H54 (cell line): ENCODE measurements around the gene ACBD6.
A peak's percentile ranks its signal among the peaks of the same experiment; 100 is the strongest.
"Not testable (repeated sequence)": the region's sequence is repeated elsewhere in the genome, so short reads cannot be mapped to it uniquely, and the experiment has no call there.

ENCODE experiments used
- DNase-seq: peaks from one replicate; pipeline ENCODE4 v3.0.0; 2011; ENCODE audit warnings: low spot score, mixed read lengths; ENCODE audit not compliant: insufficient read length
- FAIRE-seq: peaks from 3 replicates; lab custom pipeline; 2011; peaks lifted over from hg19 to GRCh38; lab: Jason Lieb, UNC
- POLR2A ChIP-seq: IDR thresholded peaks from 2 replicates; pipeline ENCODE4 v1.6.1; 2011; ENCODE audit warnings: low read depth, mild to moderate bottlenecking, low read length

The ACBD6 gene

GRCh38 chr1:180502361-180503279 is at the start of gene ACBD6:
TSS of gene ACBD6 (minus strand) at chr1:180502577. CDS start at chr1:180502266, 311 bp downstream.
- no peak for FAIRE-seq

GRCh38 chr1:180551997-180552396 is 49.6 kb upstream of the ACBD6 start:
- FAIRE-seq (no peak), DNase-seq (no peak)
- no peak for TF ChIP-seq POLR2A

More at GRCh38 chr1:180502361-180503279, at the start of gene ACBD6:
- peak; percentile 86; the same call in 1 of the 2 replicates for TF ChIP-seq POLR2A
- peak; percentile 75 for DNase-seq

- DNase-seq (no peak), FAIRE-seq (no peak)
- no peak for TF ChIP-seq POLR2A
These were observed 47.9 kb upstream of the ACBD6 start for GRCh38 chr1:180550241-180550640.

- FAIRE-seq, DNase-seq: not testable (repeated sequence)
These were observed 47.4 kb upstream of the ACBD6 start for GRCh38 chr1:180549770-180550169.

- DNase-seq, result no peak
- FAIRE-seq, result no peak
- no peak for TF ChIP-seq POLR2A
These were observed 46.4 kb upstream of the ACBD6 start for GRCh38 chr1:180548686-180549317.

- no peak for TF ChIP-seq POLR2A
- no peak for FAIRE-seq
- DNase-seq, result no peak
These were observed 43.6 kb upstream of the ACBD6 start for GRCh38 chr1:180545991-180546390.

- no peak for FAIRE-seq
These were observed 41.7 kb upstream of the ACBD6 start for GRCh38 chr1:180544050-180544449.

GRCh38 chr1:180542838-180543145 is 40.4 kb upstream of the ACBD6 start:
- no peak for TF ChIP-seq POLR2A
- DNase-seq (no peak), FAIRE-seq (no peak)

More at GRCh38 chr1:180544050-180544449, 41.7 kb upstream of the ACBD6 start:
- DNase-seq, result no peak
- no peak for TF ChIP-seq POLR2A

- FAIRE-seq (no peak), DNase-seq (no peak)
These were observed 39.9 kb upstream of the ACBD6 start for GRCh38 chr1:180542113-180542837.

GRCh38 chr1:180540697-180541594 is 38.6 kb upstream of the ACBD6 start:
- FAIRE-seq (no peak), DNase-seq (no peak)
- no peak for TF ChIP-seq POLR2A

More at GRCh38 chr1:180542113-180542837, 39.9 kb upstream of the ACBD6 start:
- no peak for TF ChIP-seq POLR2A

- DNase-seq (no peak), FAIRE-seq (no peak)
- TF ChIP-seq POLR2A, result no peak
These were observed 36.8 kb upstream of the ACBD6 start for GRCh38 chr1:180539136-180539535.

GRCh38 chr1:180536821-180537372 is 34.5 kb upstream of the ACBD6 start:
- no peak for TF ChIP-seq POLR2A
- FAIRE-seq, result no peak
- no peak for DNase-seq
